Fibroblast of lung (primary cell): Measurements from ENCODE around the gene PDLIM5. TPM values are rescaled to one million over a fixed set of nuclear protein-coding genes. Genes with fewer than 3 reads are reported as not detected.

Experiments used
- DNase-seq, 2 donors: peaks; one replicate each; pipeline versions ENCODE4 v3.0.0 to v3.0.0-alpha.2; 2010; ENCODE audit warnings: low read depth in 2 of 2
- H2AFZ ChIP-seq: 2 replicates; pipeline ENCODE4 v1.5.1; 2012; ENCODE audit warnings: low read length, control low read depth, inconsistent platforms
- H3K27ac ChIP-seq: 2 replicates; pipeline ENCODE4 v1.5.1; 2011; ENCODE audit warnings: low read length, control low read depth; ENCODE audit not compliant: insufficient read depth
- H3K27me3 ChIP-seq: 2 replicates; pipeline ENCODE4 v1.5.1; 2011; ENCODE audit warnings: mild to moderate bottlenecking, low read length; ENCODE audit not compliant: control insufficient read depth, insufficient read depth
- H3K36me3 ChIP-seq: 2 replicates; pipeline ENCODE4 v1.5.1; 2011; ENCODE audit warnings: low read length; ENCODE audit not compliant: control insufficient read depth, insufficient read depth
- H3K4me1 ChIP-seq: 2 replicates; pipeline ENCODE4 v1.5.1; 2011; ENCODE audit warnings: low read length; ENCODE audit not compliant: control insufficient read depth, insufficient read depth; ENCODE audit errors: extremely low read depth
- H3K4me2 ChIP-seq: 2 replicates; pipeline ENCODE4 v1.5.1; 2011; ENCODE audit warnings: low read length, control low read depth; ENCODE audit not compliant: insufficient read depth; ENCODE audit errors: extremely low read depth
- H3K4me3 ChIP-seq, 4 experiments: fragments of 200-600 bp in 1 of 4; sonication (generic) in 1 of 4; replicated peaks in 1 of 4; 2 replicates each; pipeline ENCODE4 v1.5.1; 2011 to 2016; ENCODE audit warnings: low read length in 4 of 4, low read depth in 3 of 4, mild to moderate bottlenecking in 3 of 4, control low read depth in 2 of 4, inconsistent platforms in 1 of 4, mixed read lengths in 1 of 4; ENCODE audit not compliant: insufficient read depth in 1 of 4; ENCODE audit errors: control extremely low read depth in 1 of 4
- H3K79me2 ChIP-seq: 2 replicates; pipeline ENCODE4 v1.5.1; 2012; ENCODE audit warnings: mild to moderate bottlenecking, low read length, inconsistent platforms; ENCODE audit not compliant: control insufficient read depth, insufficient read depth
- H3K9ac ChIP-seq: 2 replicates; pipeline ENCODE4 v1.5.1; 2011; ENCODE audit warnings: mild to moderate bottlenecking, low read length, control low read depth; ENCODE audit not compliant: insufficient read depth
- H3K9me3 ChIP-seq: 2 replicates; pipeline ENCODE4 v1.5.1; 2012; ENCODE audit warnings: low read depth, low read length; ENCODE audit not compliant: control insufficient read depth, insufficient read depth
- H4K20me1 ChIP-seq: 2 replicates; pipeline ENCODE4 v1.5.1; 2011; ENCODE audit warnings: low read length; ENCODE audit not compliant: control insufficient read depth, insufficient read depth; ENCODE audit errors: extremely low read depth
- EZH2 ChIP-seq: IDR thresholded peaks from 2 replicates; pipeline ENCODE4 v1.5.1; 2012; ENCODE audit warnings: low read length, control low read depth, mild to moderate bottlenecking; ENCODE audit errors: missing control alignments
- polyA plus RNA-seq, 2 donors: library from polyadenylated mRNA; depleted of rRNA in 1 of 2; stranded (reverse) in 1 of 2; unstranded in 1 of 2; fragments of >200 nt; gene quantifications; 2 replicates each; pipeline ENCODE4 v1.2.1, GENCODE V29; 2011 to 2012; ENCODE audit warnings: missing spikeins in 1 of 2
- total RNA-seq: library from RNA; depleted of rRNA; stranded (reverse); fragments of >200 nt; gene quantifications from 2 replicates; pipeline ENCODE4 v1.2.1, GENCODE V29; 2014
- TF ChIP-seq, protein P1 (sequence below), 2 donors: IDR thresholded peaks in 1 of 2; conservative IDR thresholded peaks in 1 of 2; 1 replicate in 1 of 2; 2 replicates in 1 of 2; pipeline ENCODE4 v1.5.1; 2011 to 2012; ENCODE audit warnings: low read length in 2 of 2, control low read depth in 1 of 2, inconsistent platforms in 1 of 2, low read depth in 1 of 2, mild to moderate bottlenecking in 1 of 2

PDLIM5 gene
- total and polyA plus RNA-seq, 2 donors (not counting 1 experiment from before 2014, with no cell fraction given): 28.4 to 113 TPM

DNA sequence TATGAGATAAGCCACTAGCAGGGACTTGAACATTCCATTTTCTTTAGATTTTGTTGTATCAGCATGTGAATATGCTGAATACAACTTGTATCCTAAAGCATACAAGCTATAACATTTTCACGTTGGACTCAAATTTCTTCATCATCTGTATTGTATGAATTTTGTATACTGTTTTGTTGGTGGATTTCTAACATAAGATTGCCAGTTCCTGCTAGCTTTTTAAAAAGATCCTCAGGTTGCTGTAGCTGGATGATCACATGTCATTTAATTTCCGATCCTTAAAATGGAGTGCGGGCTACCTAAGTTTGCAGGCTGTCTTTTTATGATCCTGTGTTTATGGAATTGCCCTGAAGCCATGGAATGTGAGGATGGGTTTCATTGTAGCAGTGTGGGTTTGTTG is 6.9 kb downstream of the PDLIM5 start:
- Histone ChIP-seq H2AFZ (no peak overlapping the region), H4K20me1 (peaks cover 2% of the 10 kb centered on the region), H3K4me2 (no peak overlapping the region), H3K27me3 (no peaks in the 10 kb centered on the region), H3K4me3 (no peak overlapping the region), H3K36me3 (peaks cover 3% of the 10 kb centered on the region), H3K27ac (no peak overlapping the region), H3K4me1 (peaks cover 3% of the 10 kb centered on the region), H3K9ac (no peak overlapping the region), H3K79me2 (peaks cover 73% of the 10 kb centered on the region), H3K9me3 (no peaks in the 10 kb centered on the region)
- DNase-seq: no peak
- TF ChIP-seq, protein P1, sequence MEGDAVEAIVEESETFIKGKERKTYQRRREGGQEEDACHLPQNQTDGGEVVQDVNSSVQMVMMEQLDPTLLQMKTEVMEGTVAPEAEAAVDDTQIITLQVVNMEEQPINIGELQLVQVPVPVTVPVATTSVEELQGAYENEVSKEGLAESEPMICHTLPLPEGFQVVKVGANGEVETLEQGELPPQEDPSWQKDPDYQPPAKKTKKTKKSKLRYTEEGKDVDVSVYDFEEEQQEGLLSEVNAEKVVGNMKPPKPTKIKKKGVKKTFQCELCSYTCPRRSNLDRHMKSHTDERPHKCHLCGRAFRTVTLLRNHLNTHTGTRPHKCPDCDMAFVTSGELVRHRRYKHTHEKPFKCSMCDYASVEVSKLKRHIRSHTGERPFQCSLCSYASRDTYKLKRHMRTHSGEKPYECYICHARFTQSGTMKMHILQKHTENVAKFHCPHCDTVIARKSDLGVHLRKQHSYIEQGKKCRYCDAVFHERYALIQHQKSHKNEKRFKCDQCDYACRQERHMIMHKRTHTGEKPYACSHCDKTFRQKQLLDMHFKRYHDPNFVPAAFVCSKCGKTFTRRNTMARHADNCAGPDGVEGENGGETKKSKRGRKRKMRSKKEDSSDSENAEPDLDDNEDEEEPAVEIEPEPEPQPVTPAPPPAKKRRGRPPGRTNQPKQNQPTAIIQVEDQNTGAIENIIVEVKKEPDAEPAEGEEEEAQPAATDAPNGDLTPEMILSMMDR (conservative IDR thresholded peaks at IDR 0.05 in 1 of 2, IDR thresholded peaks at IDR 0.05 in 1 of 2; ENCODE audit: low read depth in 1 of 2, low read length in 2 of 2): no peak
- TF ChIP-seq EZH2: no peak

GRCh38 chr4:94459462-94460161 is 7.9 kb downstream of the PDLIM5 start:
- no peaks in the 10 kb centered on the region for H3K27me3 ChIP-seq
- no peak overlapping the region for H3K9ac ChIP-seq
- H3K36me3 ChIP-seq: peaks cover 3% of the 10 kb centered on the region
- no peak overlapping the region for H2AFZ ChIP-seq
- H3K79me2 ChIP-seq: peaks cover 72% of the 10 kb centered on the region
- TF ChIP-seq, protein P1 (conservative IDR thresholded peaks at IDR 0.05 in 1 of 2, IDR thresholded peaks at IDR 0.05 in 1 of 2; ENCODE audit: low read depth in 1 of 2, low read length in 2 of 2): no peak
- TF ChIP-seq EZH2: no peak
- H3K27ac ChIP-seq: no peak overlapping the region
- peaks cover 2% of the 10 kb centered on the region for H3K4me1 ChIP-seq
- no peaks in the 10 kb centered on the region for H3K9me3 ChIP-seq
- H4K20me1 ChIP-seq: peaks cover 2% of the 10 kb centered on the region
- DNase-seq: no peak
- H3K4me3 ChIP-seq: no peak overlapping the region
- H3K4me2 ChIP-seq: no peak overlapping the region

- TF ChIP-seq, protein P1 (conservative IDR thresholded peaks at IDR 0.05 in 1 of 2, IDR thresholded peaks at IDR 0.05 in 1 of 2; ENCODE audit: low read depth in 1 of 2, low read length in 2 of 2): no peak
- TF ChIP-seq EZH2: no peak
- peaks cover 70% of the 10 kb centered on the region for H3K79me2 ChIP-seq
- peaks cover 1% of the 10 kb centered on the region for H3K36me3 ChIP-seq
- no peak overlapping the region for H3K27ac ChIP-seq
- H3K4me2 ChIP-seq: no peak overlapping the region
- H3K9ac ChIP-seq: no peak overlapping the region
- H3K27me3 ChIP-seq: no peaks in the 10 kb centered on the region
- no peak overlapping the region for H2AFZ ChIP-seq
- no peak overlapping the region for H3K4me3 ChIP-seq
- H3K4me1 ChIP-seq: no peaks in the 10 kb centered on the region
- H3K9me3 ChIP-seq: no peaks in the 10 kb centered on the region
- no peaks in the 10 kb centered on the region for H4K20me1 ChIP-seq
- no peak for DNase-seq
These were observed 9.8 kb downstream of the PDLIM5 start for GRCh38 chr4:94461506-94461905.
